Glutamatergic neuron (in vitro differentiated cells): ENCODE data around the gene TRIM47. TPM values are rescaled to one million over a fixed set of nuclear protein-coding genes. Genes with fewer than 3 reads are reported as not detected.

Source experiments
- DNase-seq: peaks from one replicate; pipeline ENCODE4 v3.0.0; 2022
- H3K27ac Mint-ChIP-seq: one replicate; pipeline ENCODE4 v1.8.0; 2020; ENCODE audit warnings: mild to moderate bottlenecking, mixed read lengths, inconsistent platforms; ENCODE audit not compliant: unreplicated experiment
- H3K27me3 Mint-ChIP-seq: one replicate; pipeline ENCODE4 v1.8.0; 2020; ENCODE audit warnings: mild to moderate bottlenecking, moderate library complexity, mixed read lengths, inconsistent platforms; ENCODE audit not compliant: unreplicated experiment
- H3K36me3 Mint-ChIP-seq: one replicate; pipeline ENCODE4 v1.8.0; 2020; ENCODE audit warnings: mild to moderate bottlenecking, mixed read lengths, inconsistent platforms; ENCODE audit not compliant: unreplicated experiment
- H3K4me1 Mint-ChIP-seq: one replicate; pipeline ENCODE4 v1.8.0; 2020; ENCODE audit warnings: mild to moderate bottlenecking, low read depth, mixed read lengths, inconsistent platforms; ENCODE audit not compliant: unreplicated experiment
- H3K4me3 Mint-ChIP-seq: one replicate; pipeline ENCODE4 v1.8.0; 2020; ENCODE audit warnings: mild to moderate bottlenecking, mixed read lengths, inconsistent platforms; ENCODE audit not compliant: unreplicated experiment
- H3K9me3 Mint-ChIP-seq: one replicate; pipeline ENCODE4 v1.8.0; 2020; ENCODE audit warnings: mild to moderate bottlenecking, moderate library complexity, mixed read lengths, inconsistent platforms; ENCODE audit not compliant: unreplicated experiment
- CTCF ChIP-seq: fragments of 200-600 bp; sonication (generic); IDR thresholded peaks from one replicate; pipeline ENCODE4 v1.5.0; 2021; ENCODE audit not compliant: partially characterized antibody, unreplicated experiment
- total RNA-seq: library from RNA; stranded (reverse); fragmentation: NEBNext Ultra II Directional; extraction: Animal tissue kit (Norgen Biotek cat#: 25700); gene quantifications from one replicate; pipeline ENCODE4 v1.2.1, GENCODE V29; 2021; ENCODE audit not compliant: unreplicated experiment

The TRIM47 gene
- total RNA-seq, 1 donor from 2014 or later: 2.1 TPM

- peaks cover 4% of the 10 kb centered on the region for H3K4me1 Mint-ChIP-seq
- H3K27ac Mint-ChIP-seq: no peak overlapping the region
- H3K9me3 Mint-ChIP-seq: peaks cover 5% of the 10 kb centered on the region
- TF ChIP-seq CTCF: no peak
- H3K36me3 Mint-ChIP-seq: peaks cover 4% of the 10 kb centered on the region
- H3K27me3 Mint-ChIP-seq: peaks cover 9% of the 10 kb centered on the region
- no peak overlapping the region for H3K4me3 Mint-ChIP-seq
- no peak for DNase-seq
Measured at GRCh38 chr17:75885431-75885830, 7.0 kb upstream of the TRIM47 start.

GRCh38 chr17:75881678-75882454, 3.5 kb upstream of the TRIM47 start:
- TF ChIP-seq CTCF: no peak
- Mint-ChIP-seq H3K4me3 (no peak overlapping the region), H3K4me1 (no peaks in the 10 kb centered on the region), H3K9me3 (peaks cover 9% of the 10 kb centered on the region), H3K27me3 (peaks cover 11% of the 10 kb centered on the region), H3K27ac (no peak overlapping the region), H3K36me3 (peaks cover 4% of the 10 kb centered on the region)
- no peak for DNase-seq

- Mint-ChIP-seq H3K36me3 (no peaks in the 10 kb centered on the region), H3K27me3 (peaks cover 8% of the 10 kb centered on the region), H3K4me3 (peak overlapping the region; percentile 20), H3K4me1 (no peaks in the 10 kb centered on the region), H3K27ac (no peak overlapping the region), H3K9me3 (peaks cover 8% of the 10 kb centered on the region)
- no peak for TF ChIP-seq CTCF
- DNase-seq: no peak
Measured at GRCh38 chr17:75880266-75880665, 1.9 kb upstream of the TRIM47 start.

- Mint-ChIP-seq H3K27ac (no peak overlapping the region), H3K4me1 (no peaks in the 10 kb centered on the region), H3K36me3 (no peaks in the 10 kb centered on the region), H3K4me3 (peak overlapping the region; percentile 76), H3K9me3 (peaks cover 7% of the 10 kb centered on the region), H3K27me3 (peaks cover 8% of the 10 kb centered on the region)
- TF ChIP-seq CTCF: no peak
- DNase-seq: peak; percentile 83
Measured at GRCh38 chr17:75877752-75878173, 618 bp downstream of the TRIM47 start.
